Hepatocyte (in vitro differentiated cells): ENCODE results near the gene AQP12B. TPM values are rescaled to one million over a fixed set of nuclear protein-coding genes. Genes with fewer than 3 reads are reported as not detected.

Experiments
- DNase-seq: peaks from one replicate; pipeline ENCODE4 v3.0.0-alpha.2; 2016; ENCODE audit warnings: low spot score
- H2AFZ ChIP-seq: fragments of 200-600 bp; sonication (generic); 2 replicates; pipeline ENCODE4 v1.6.0; 2016; ENCODE audit warnings: antibody characterized with exemption, mild to moderate bottlenecking
- H3K27ac ChIP-seq: fragments of 200-600 bp; sonication (generic); 2 replicates; pipeline ENCODE4 v1.5.1; 2016; ENCODE audit warnings: mild to moderate bottlenecking
- H3K27me3 ChIP-seq: fragments of 200-600 bp; sonication (generic); 2 replicates; pipeline ENCODE4 v1.6.1; 2016
- H3K36me3 ChIP-seq: fragments of 200-600 bp; sonication (generic); replicated peaks from 2 replicates; pipeline ENCODE4 v1.5.1; 2016; ENCODE audit warnings: low read depth; ENCODE audit not compliant: insufficient read depth
- H3K4me1 ChIP-seq: fragments of 200-600 bp; sonication (generic); 2 replicates; pipeline ENCODE4 v1.5.1; 2016; ENCODE audit warnings: mild to moderate bottlenecking, moderate library complexity; ENCODE audit not compliant: insufficient read depth
- H3K4me2 ChIP-seq: fragments of 200-600 bp; sonication (generic); 2 replicates; pipeline ENCODE4 v1.6.0; 2016
- H3K4me3 ChIP-seq: fragments of 200-600 bp; sonication (generic); 2 replicates; pipeline ENCODE4 v1.5.1; 2016; ENCODE audit warnings: mild to moderate bottlenecking
- H3K79me2 ChIP-seq: fragments of 200-600 bp; sonication (generic); 2 replicates; pipeline ENCODE4 v1.6.0; 2017; ENCODE audit warnings: mild to moderate bottlenecking
- H3K9me2 ChIP-seq: fragments of 200-600 bp; sonication (generic); replicated peaks from 2 replicates; pipeline ENCODE4 v1.6.0; 2017; ENCODE audit warnings: mild to moderate bottlenecking; ENCODE audit not compliant: insufficient read depth
- H3K9me3 ChIP-seq: fragments of 200-600 bp; sonication (generic); 2 replicates; pipeline ENCODE4 v1.5.1; 2016; ENCODE audit warnings: low read depth, mild to moderate bottlenecking
- H4K20me1 ChIP-seq: fragments of 200-600 bp; sonication (generic); 2 replicates; pipeline ENCODE4 v1.6.0; 2016; ENCODE audit warnings: mild to moderate bottlenecking; ENCODE audit not compliant: insufficient read depth, poor library complexity, severe bottlenecking
- CTCF ChIP-seq: fragments of 200-600 bp; sonication (generic); IDR thresholded peaks from 2 replicates; pipeline ENCODE4 v1.5.1; 2016; ENCODE audit warnings: antibody characterized with exemption, mild to moderate bottlenecking; ENCODE audit not compliant: poor library complexity
- EZH2 ChIP-seq: fragments of 200-600 bp; sonication (generic); IDR thresholded peaks from 2 replicates; pipeline ENCODE4 v1.6.1; 2016; ENCODE audit warnings: antibody characterized with exemption, mild to moderate bottlenecking, borderline replicate concordance
- EZH2phosphoT487 ChIP-seq: fragments of 200-600 bp; sonication (generic); IDR thresholded peaks from one replicate; pipeline ENCODE4 v1.6.1; 2018; ENCODE audit warnings: antibody characterized with exemption, mild to moderate bottlenecking, low read depth, moderate library complexity; ENCODE audit not compliant: unreplicated experiment, severe bottlenecking
- WGBS: methylation state at CpG from one replicate; pipeline ENCODE4 v1.1.6; 2016; ENCODE audit warnings: low lambda C conversion rate; ENCODE audit errors: missing lambda C conversion rate; 5-methylcytosine and 5-hydroxymethylcytosine counted together
- polyA plus RNA-seq: library from polyadenylated mRNA; unstranded; fragments of >200 nt; fragmentation: Nextera tagmentation; extraction: Ambion mirVana; gene quantifications from 2 replicates; pipeline ENCODE4 v1.2.1, GENCODE V29; 2016
- total RNA-seq: library from RNA; depleted of rRNA; stranded (reverse); fragments of >200 nt; gene quantifications from 2 replicates; pipeline ENCODE4 v1.2.3, GENCODE V29; 2014

AQP12B gene
- total and polyA plus RNA-seq, 2 experiments from 2014 or later = 0.53 TPM; not detected in 1

GRCh38 chr2:240639566-240639965 lies 43.1 kb downstream of the AQP12B start:
- Histone ChIP-seq H3K27me3 (no peaks in the 10 kb centered on the region), H3K4me2 (no peak overlapping the region), H4K20me1 (no peaks in the 10 kb centered on the region), H3K79me2 (no peaks in the 10 kb centered on the region), H3K9me2 (no peaks in the 10 kb centered on the region), H3K9me3 (no peaks in the 10 kb centered on the region), H2AFZ (no peak overlapping the region), H3K4me3 (no peak overlapping the region), H3K4me1 (no peaks in the 10 kb centered on the region), H3K27ac (no peak overlapping the region), H3K36me3 (no peaks in the 10 kb centered on the region)
- no peak for TF ChIP-seq CTCF
- TF ChIP-seq EZH2 = no peak
- no peak for TF ChIP-seq EZH2phosphoT487
- 91% methylated on average over 18 of the region's 18 CpGs for WGBS
- DNase-seq = no peak

GRCh38 chr2:240638512-240639160 lies 44.0 kb downstream of the AQP12B start:
- Histone ChIP-seq H2AFZ (no peak overlapping the region), H3K4me3 (no peak overlapping the region), H3K4me1 (no peaks in the 10 kb centered on the region), H3K9me3 (no peaks in the 10 kb centered on the region), H3K27ac (no peak overlapping the region), H4K20me1 (no peaks in the 10 kb centered on the region), H3K36me3 (no peaks in the 10 kb centered on the region), H3K9me2 (no peaks in the 10 kb centered on the region), H3K79me2 (no peaks in the 10 kb centered on the region), H3K27me3 (no peaks in the 10 kb centered on the region), H3K4me2 (no peak overlapping the region)
- 78% methylated on average over 18 of the region's 18 CpGs for WGBS
- TF ChIP-seq EZH2phosphoT487 = no peak
- no peak for DNase-seq

GRCh38 chr2:240637901-240638345 lies 44.8 kb downstream of the AQP12B start:
- no peak overlapping the region for H2AFZ ChIP-seq
- H3K4me1 ChIP-seq = no peaks in the 10 kb centered on the region
- H3K79me2 ChIP-seq = no peaks in the 10 kb centered on the region
- H3K9me2 ChIP-seq = no peaks in the 10 kb centered on the region
- WGBS = 79% methylated on average over 8 of the region's 8 CpGs
- H3K27me3 ChIP-seq = no peaks in the 10 kb centered on the region
- no peaks in the 10 kb centered on the region for H3K9me3 ChIP-seq
- H3K27ac ChIP-seq = no peak overlapping the region
- H4K20me1 ChIP-seq = no peaks in the 10 kb centered on the region
- no peak for DNase-seq
- no peak overlapping the region for H3K4me2 ChIP-seq
- no peak for TF ChIP-seq EZH2phosphoT487
- no peak for TF ChIP-seq EZH2
- no peak for TF ChIP-seq CTCF
- no peak overlapping the region for H3K4me3 ChIP-seq
- no peaks in the 10 kb centered on the region for H3K36me3 ChIP-seq

- DNase-seq = no peak
- Histone ChIP-seq H3K4me2 (no peak overlapping the region), H2AFZ (no peak overlapping the region), H3K9me3 (no peaks in the 10 kb centered on the region), H3K36me3 (no peaks in the 10 kb centered on the region), H3K27me3 (no peaks in the 10 kb centered on the region), H3K27ac (no peak overlapping the region), H3K9me2 (no peaks in the 10 kb centered on the region), H4K20me1 (no peaks in the 10 kb centered on the region), H3K4me3 (no peak overlapping the region), H3K79me2 (no peaks in the 10 kb centered on the region), H3K4me1 (no peaks in the 10 kb centered on the region)
- no peak for TF ChIP-seq EZH2phosphoT487
- no peak for TF ChIP-seq CTCF
- no peak for TF ChIP-seq EZH2
- 87% methylated on average over 17 of the region's 17 CpGs for WGBS
Observed at GRCh38 chr2:240637116-240637900, 45.4 kb downstream of the AQP12B start.
